Thyroid gland (tissue), 4 donors: ENCODE data around the gene ARL8B. TPM values are rescaled to one million over a fixed set of nuclear protein-coding genes. Genes with fewer than 3 reads are reported as not detected.
"Not testable (repeated sequence)": the region's sequence is repeated elsewhere in the genome, so short reads cannot be mapped to it uniquely, and the experiment has no call there.

Experiments
- DNase-seq, 2 donors: peaks; one replicate each; pipeline ENCODE4 v3.0.0-alpha.2; 2019
- H3K27ac ChIP-seq, 3 donors: fragments of 200-600 bp; sonication (generic); 1 replicate in 2 of 3; 2 replicates in 1 of 3; pipeline ENCODE4 v1.5.1; 2016 to 2019; ENCODE audit warnings: mild to moderate bottlenecking in 1 of 3, moderate library complexity in 1 of 3
- H3K27me3 ChIP-seq: fragments of 200-600 bp; sonication (generic); one replicate; pipeline ENCODE4 v1.5.1; 2019
- H3K36me3 ChIP-seq, 2 donors: fragments of 200-600 bp; sonication (generic); one replicate each; pipeline ENCODE4 v1.5.1; 2016 to 2019
- H3K4me1 ChIP-seq, 2 donors: fragments of 200-600 bp; sonication (generic); one replicate each; pipeline ENCODE4 v1.5.1; 2017 to 2019
- H3K4me3 ChIP-seq, 3 donors: fragments of 200-600 bp; sonication (generic); replicated peaks in 1 of 3; 1 replicate in 2 of 3; 2 replicates in 1 of 3; pipeline ENCODE4 v1.5.1; 2016; ENCODE audit warnings: mild to moderate bottlenecking in 1 of 3
- H3K9me3 ChIP-seq: fragments of 200-600 bp; sonication (generic); one replicate; pipeline ENCODE4 v1.5.1; 2017
- POLR2A ChIP-seq, 2 donors: fragments of 450-650 bp; IDR thresholded peaks; one replicate each; pipeline ENCODE4 v1.6.1; 2017; ENCODE audit warnings: antibody characterized with exemption in 2 of 2, mild to moderate bottlenecking in 2 of 2, moderate library complexity in 1 of 2
- WGBS, 2 donors: methylation state at CpG; one replicate each; pipeline ENCODE4 v1.1.5; 2017; 5-methylcytosine and 5-hydroxymethylcytosine counted together
- intact Hi-C: fragments of 100-400 bp; cut with DNase I; formaldehyde crosslinking; loops from one replicate; pipeline ENCODE4 v1.15.1; 2023
- total RNA-seq, 4 donors: library from RNA; depleted of rRNA; stranded (reverse); fragments of >200 nt; gene quantifications; one replicate each; pipeline ENCODE4 v1.2.3, GENCODE V29; 2016
- TF ChIP-seq, protein P1 (sequence below), 6 experiments: fragments of 200-600 bp in 3 of 6; fragments of 450-650 bp in 3 of 6; sonication (generic) in 3 of 6; IDR thresholded peaks; one replicate each; pipeline ENCODE4 v1.5.1; 2016 to 2019; ENCODE audit warnings: antibody characterized with exemption in 6 of 6, mild to moderate bottlenecking in 2 of 6, inconsistent platforms in 1 of 6, moderate library complexity in 1 of 6

Gene ARL8B
- total RNA-seq, 4 donors from 2014 or later, result 51.2 to 75.9 (median 65.3) TPM

DNA sequence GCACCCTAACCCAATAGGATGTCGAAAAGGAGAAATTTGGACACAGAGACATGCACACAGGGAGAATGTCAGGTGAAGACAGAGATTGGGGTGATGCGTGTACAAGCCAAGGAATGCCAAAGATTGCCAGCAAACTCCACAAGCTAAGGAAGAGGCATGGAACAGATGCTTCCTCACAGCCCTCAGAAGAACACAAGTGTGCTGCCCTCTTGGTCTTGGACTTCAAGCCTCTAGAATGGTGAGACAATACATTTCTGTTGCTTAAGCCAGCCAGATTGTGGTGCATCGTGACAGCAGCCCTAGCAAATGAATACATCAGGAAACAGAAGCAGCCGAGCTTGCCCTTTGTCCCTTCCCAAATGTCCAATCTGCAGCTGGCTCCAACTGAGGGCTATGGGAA lies 23.7 kb upstream of the ARL8B start:
- Histone ChIP-seq H3K4me1 (peaks cover 0 to 3% of the 10 kb centered on the region in 2 donors), H3K27me3 (no peaks in the 10 kb centered on the region), H3K27ac (no peak overlapping the region), H3K9me3 (no peaks in the 10 kb centered on the region), H3K4me3 (no peak overlapping the region), H3K36me3 (no peaks in the 10 kb centered on the region)
- intact Hi-C loops, result no loop called here
- TF ChIP-seq, protein P1, sequence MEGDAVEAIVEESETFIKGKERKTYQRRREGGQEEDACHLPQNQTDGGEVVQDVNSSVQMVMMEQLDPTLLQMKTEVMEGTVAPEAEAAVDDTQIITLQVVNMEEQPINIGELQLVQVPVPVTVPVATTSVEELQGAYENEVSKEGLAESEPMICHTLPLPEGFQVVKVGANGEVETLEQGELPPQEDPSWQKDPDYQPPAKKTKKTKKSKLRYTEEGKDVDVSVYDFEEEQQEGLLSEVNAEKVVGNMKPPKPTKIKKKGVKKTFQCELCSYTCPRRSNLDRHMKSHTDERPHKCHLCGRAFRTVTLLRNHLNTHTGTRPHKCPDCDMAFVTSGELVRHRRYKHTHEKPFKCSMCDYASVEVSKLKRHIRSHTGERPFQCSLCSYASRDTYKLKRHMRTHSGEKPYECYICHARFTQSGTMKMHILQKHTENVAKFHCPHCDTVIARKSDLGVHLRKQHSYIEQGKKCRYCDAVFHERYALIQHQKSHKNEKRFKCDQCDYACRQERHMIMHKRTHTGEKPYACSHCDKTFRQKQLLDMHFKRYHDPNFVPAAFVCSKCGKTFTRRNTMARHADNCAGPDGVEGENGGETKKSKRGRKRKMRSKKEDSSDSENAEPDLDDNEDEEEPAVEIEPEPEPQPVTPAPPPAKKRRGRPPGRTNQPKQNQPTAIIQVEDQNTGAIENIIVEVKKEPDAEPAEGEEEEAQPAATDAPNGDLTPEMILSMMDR (IDR thresholded peaks at IDR 0.05), result no peak
- TF ChIP-seq POLR2A (IDR thresholded peaks at IDR 0.05), result no peak
- no peak for DNase-seq
- 76 to 77% methylated on average over 4 of the region's 4 CpGs for WGBS, 2 donors

DNA sequence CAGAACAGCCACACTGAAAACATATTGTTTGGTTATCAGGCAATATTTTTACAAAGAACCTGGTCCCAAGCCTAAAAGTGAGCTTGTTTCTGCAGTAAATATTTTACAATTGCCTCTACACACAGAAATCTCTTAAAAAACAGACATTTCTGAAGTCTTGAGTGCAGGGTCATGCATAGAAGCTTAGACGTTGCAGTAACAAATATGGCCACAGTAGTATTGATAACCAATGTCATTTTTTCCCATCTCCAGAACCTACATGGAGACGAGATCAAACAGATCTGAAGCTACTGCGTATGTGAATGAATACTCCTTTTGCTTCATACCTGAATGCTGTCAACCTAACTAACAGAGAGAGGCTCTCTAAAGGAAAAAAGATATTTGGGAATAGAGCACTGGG lies 19.6 kb upstream of the ARL8B start:
- 80 to 81% methylated on average over 3 of the region's 3 CpGs for WGBS, 2 donors
- TF ChIP-seq, protein P1 (IDR thresholded peaks at IDR 0.05), result no peak
- no peak for TF ChIP-seq POLR2A (IDR thresholded peaks at IDR 0.05)
- no peak overlapping the region for H3K4me3 ChIP-seq
- DNase-seq, result no peak
- intact Hi-C loops, result no loop called here
- H3K27me3 ChIP-seq, result no peaks in the 10 kb centered on the region
- no peaks in the 10 kb centered on the region for H3K4me1 ChIP-seq
- no peaks in the 10 kb centered on the region for H3K36me3 ChIP-seq
- H3K27ac ChIP-seq, result no peak overlapping the region
- no peaks in the 10 kb centered on the region for H3K9me3 ChIP-seq

DNA sequence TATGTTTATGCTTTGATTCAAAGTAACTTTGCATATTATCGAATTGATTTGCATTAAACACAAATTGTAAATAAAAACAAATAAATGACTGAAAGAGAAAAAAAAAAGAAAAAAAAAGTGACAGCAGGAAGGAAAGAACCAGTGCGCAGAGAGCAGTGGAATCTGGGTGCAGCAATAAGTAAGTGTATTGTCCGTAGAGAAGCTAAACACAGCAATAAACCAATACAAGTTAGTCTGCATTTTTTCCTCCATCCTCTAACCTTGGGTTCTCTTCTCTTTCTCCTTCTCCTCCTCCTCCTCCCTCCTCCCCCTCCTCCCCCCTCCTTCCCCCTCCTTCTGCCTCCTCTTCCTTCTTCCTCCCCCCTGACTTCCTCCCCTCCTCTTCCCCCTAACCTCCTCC lies 18.3 kb upstream of the ARL8B start:
- TF ChIP-seq, protein P1 (IDR thresholded peaks at IDR 0.05), result no peak
- TF ChIP-seq POLR2A (IDR thresholded peaks at IDR 0.05), result no peak
- Histone ChIP-seq H3K9me3 (no peaks in the 10 kb centered on the region), H3K4me1 (no peaks in the 10 kb centered on the region), H3K36me3 (no peaks in the 10 kb centered on the region), H3K27ac (no peak overlapping the region), H3K4me3 (no peak overlapping the region), H3K27me3 (no peaks in the 10 kb centered on the region)
- DNase-seq, result no peak
- WGBS, 2 donors, result 88 to 91% methylated on average over 3 of the region's 3 CpGs
- intact Hi-C loops, result no loop called here

DNA sequence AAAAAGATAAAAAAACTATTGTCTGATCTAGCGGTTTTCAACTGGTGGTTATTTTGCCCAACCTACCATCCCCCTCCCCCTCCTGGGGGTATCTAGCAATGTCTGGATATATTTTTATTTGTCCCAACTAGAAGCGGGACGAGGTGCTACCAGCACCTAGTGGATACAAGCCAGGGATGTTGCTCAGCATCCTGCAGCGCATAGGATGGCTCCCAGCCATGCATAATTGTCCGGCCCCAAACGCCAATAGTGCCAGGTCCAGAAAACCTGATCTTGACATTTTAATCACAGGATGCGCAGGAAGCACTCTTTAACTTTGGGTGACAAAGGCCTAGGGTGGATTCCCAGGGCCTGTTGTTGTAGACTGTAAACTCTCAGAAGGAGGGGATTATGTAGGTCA lies 17.0 kb upstream of the ARL8B start:
- Histone ChIP-seq H3K27ac (no peak overlapping the region), H3K9me3 (no peaks in the 10 kb centered on the region), H3K36me3 (no peaks in the 10 kb centered on the region), H3K4me1 (no peaks in the 10 kb centered on the region), H3K27me3 (no peaks in the 10 kb centered on the region), H3K4me3 (no peak overlapping the region)
- intact Hi-C loops, result no loop called here
- DNase-seq, result no peak
- no peak for TF ChIP-seq POLR2A (IDR thresholded peaks at IDR 0.05)
- TF ChIP-seq, protein P1 (IDR thresholded peaks at IDR 0.05), result no peak
- 82 to 84% methylated on average over 7 of the region's 7 CpGs for WGBS, 2 donors

DNA sequence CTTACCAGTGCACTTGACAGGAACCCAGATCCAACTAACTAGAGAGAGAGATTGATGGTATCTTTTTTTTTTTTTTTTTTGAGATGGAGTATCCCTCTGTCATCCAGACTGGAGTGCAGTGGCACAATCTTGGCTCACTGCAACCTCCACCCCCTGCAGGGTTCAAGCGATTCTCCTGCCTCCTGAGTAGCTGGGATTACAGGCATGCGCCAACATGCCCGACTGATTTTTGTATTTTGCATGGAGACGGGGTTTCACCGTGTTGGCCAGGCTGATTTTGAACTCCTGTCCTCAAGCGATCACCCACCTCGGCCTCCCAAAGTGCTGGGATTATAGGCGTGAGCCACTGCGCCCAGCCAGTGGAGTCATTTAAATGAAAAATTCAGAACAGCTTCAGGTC lies 15.7 kb upstream of the ARL8B start:
- H3K9me3 ChIP-seq, intact Hi-C loops, H3K36me3 ChIP-seq, H3K27ac ChIP-seq, H3K4me3 ChIP-seq, H3K4me1 ChIP-seq, DNase-seq, H3K27me3 ChIP-seq: not testable (repeated sequence)
- WGBS, 2 donors, result 82 to 90% methylated on average over 9 of the region's 9 CpGs

DNA sequence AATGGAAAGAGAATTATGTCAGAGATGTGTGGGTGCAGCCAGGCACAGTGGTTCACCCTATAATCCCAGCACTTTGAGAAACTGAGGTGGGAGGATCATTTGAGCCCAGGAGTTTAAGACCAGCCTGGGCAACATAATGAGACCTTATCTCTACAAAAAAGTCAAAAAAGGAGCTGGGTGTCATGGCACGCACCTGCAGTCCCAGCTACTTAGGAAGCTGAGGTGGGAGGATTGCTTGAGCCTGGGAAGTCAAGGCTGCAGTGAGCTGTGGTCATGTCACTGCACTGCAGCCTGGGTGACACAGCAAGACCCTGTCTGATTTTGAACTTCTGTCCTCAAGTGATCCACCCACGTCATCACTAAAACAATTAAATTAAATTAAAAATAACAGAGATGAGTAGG lies 15.2 kb upstream of the ARL8B start:
- intact Hi-C loops, H3K4me3 ChIP-seq, H3K36me3 ChIP-seq, H3K4me1 ChIP-seq, DNase-seq, H3K27me3 ChIP-seq, H3K27ac ChIP-seq, H3K9me3 ChIP-seq: not testable (repeated sequence)
- WGBS, 2 donors, result 77 to 85% methylated on average over 2 of the region's 2 CpGs
